Activated CD8-positive, alpha-beta memory T cell treated with anti-CD3 and anti-CD28 coated beads, Interleukin-2, amount 50 U/mL, for 1 hour (primary cell): ENCODE data around the gene UBE2E3.
"Not testable (repeated sequence)": the region's sequence is repeated elsewhere in the genome, so short reads cannot be mapped to it uniquely, and the experiment has no call there.

Experiments used
- DNase-seq: peaks from one replicate; pipeline ENCODE4 v3.0.0-alpha.2; 2020; ENCODE audit errors: extremely low read depth

Gene UBE2E3

DNA sequence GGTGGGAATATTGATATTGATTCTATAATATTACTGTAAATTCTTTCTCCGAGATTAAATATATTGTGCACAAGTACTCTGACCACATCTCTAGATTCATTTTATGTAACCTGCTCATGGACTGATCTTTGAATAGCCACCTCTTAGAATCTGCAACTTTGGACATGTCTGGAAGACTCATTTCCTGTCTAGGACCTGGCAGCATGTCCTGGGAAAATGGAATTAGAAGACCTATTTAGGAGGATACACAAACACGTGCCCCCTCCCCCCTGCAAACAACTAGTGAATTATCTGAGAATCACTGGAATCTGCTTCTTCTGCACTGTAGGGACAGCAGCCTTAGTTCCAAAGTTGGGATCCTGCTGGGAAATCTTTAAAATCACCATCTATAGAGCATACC is 94.1 kb downstream of the UBE2E3 start:
- no peak for DNase-seq

DNA sequence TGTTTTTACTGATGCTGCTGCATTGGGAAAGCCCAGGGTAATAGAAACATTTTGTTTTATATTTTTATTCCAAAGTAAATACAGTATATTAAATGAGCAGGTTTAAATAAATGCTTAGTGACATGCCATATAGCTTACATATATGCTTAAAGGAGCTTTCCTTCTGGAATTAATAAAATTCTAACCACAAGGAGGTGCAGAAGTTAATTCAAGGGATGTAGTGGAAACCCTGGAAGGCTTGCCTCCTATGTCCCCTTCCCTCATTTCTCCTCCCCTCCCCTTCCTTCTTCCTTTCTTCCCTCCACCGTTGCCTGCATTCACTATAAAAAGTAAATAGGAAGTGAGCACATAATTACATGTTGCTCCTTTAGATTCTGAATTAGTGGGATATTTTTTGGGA is 96.3 kb downstream of the UBE2E3 start:
- no peak for DNase-seq

DNA sequence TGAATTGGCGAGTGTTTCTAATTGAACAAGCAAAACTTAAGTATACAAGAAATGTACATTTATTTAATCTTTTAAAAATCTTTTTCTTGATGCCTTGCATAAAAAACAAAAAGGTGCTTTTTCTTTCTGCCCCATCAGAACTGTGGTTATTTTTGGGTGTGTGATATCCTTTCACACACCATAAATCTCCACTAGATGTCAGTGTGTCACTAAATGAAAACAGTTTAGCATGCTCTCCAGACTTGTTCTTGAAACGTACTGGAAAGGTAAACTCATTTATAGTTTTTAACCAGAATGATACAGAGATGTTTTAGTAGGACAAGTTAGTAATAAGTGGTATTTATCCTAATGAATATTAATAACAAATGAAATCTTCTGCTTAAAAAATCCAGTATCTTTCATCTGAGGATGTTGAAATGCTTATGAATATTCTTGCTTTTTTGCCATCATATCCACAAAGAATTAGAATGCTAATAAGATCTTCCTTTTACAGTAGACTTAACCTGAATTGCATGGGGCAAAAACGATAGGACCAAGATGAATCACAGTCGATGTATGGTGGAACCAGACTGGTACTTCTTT is 96.8 kb downstream of the UBE2E3 start:
- peak; percentile 1 for DNase-seq

DNA sequence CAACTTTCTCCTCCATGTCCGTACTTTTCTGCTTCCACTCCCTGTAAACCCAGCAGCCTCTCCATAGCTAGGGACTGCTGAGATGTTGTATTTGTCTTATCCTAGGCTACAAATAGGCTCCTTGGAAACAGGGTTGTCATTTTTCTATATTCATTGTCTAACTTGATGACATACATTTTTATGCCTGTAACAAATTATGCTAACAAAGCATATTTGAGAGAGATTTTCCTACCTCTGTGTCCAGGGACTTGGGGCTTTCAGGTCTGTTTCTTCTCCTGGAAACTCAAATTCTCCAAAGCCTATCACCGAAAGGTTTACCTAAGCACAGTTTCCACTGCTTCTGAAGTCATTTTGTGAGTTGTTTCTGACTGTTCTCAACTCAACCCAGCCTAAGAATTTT is 102.7 kb downstream of the UBE2E3 start:
- no peak for DNase-seq

DNA sequence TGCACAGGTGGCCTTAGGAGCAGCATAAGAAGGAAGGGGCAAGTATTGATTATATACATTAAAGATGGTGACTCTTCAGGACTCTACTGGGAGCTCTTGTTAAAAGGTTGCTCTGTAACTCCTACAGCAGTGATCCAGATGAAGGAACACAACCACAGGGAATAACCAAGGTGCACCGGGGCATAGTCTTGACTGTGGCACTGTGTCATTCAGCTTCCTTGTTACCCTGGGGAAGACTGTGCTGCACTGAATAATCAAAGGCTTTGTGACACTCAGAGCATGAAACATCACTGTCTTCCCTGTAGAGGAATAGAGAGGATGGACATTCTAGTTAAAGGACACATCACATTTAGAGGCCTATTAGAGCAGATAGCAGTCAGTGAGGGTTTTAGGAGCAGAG is 105.3 kb downstream of the UBE2E3 start:
- DNase-seq = no peak

DNA sequence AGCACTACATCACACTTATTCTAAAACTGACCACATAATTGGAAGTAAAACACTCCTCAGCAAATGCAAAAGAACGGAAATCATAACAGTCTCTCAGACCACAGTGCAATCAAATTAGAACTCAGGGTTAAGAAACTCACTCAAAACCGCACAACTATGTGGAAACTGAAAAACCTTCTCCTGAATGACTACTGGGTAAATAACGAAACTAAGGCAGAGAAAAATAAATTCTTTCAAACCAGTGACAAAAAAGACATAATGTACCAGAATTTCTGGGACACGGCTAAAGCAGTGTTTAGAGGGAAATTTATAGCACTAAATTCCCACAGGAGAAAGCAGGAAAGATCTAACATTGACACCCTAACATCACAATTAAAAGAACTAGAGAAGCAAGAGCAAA is 111.5 kb downstream of the UBE2E3 start:
- not testable (repeated sequence) for DNase-seq

DNA sequence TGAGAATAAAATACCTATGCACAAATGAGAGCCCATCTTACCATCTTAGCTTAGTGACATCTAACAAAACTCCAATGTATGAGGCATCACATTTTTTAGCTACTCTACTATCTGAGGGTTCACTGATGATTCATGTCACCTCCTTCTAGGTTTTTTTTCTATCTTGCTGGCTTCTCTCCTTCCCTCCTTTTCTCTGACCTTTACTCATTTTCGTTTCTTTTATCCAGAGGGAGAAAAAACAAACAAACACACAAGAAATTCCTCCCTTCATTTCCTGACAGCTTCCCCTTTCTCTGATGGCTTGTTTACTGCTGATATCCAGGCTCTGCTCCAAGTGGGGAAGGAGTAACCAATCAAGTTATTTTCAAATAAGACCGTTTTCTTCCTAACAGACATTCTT is 115.1 kb downstream of the UBE2E3 start:
- no peak for DNase-seq

DNA sequence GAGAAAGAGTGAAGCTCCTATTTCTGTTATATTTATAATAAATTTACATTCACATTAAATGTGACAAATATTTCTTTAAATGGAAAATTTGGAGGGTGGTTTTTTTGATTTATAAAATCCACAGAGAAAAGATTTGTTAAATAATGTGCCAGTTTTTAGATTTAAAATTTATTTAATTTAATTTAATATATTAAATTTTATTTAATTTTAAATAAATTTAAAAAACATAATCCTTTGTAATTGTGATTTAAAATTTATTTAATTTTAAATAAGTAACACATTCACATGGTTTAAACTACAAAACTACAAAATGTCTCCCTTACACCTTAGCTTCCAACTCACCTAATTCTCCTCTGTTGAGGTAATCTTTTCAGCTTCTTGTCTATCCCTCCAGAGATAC is 123.3 kb downstream of the UBE2E3 start:
- DNase-seq = no peak

DNA sequence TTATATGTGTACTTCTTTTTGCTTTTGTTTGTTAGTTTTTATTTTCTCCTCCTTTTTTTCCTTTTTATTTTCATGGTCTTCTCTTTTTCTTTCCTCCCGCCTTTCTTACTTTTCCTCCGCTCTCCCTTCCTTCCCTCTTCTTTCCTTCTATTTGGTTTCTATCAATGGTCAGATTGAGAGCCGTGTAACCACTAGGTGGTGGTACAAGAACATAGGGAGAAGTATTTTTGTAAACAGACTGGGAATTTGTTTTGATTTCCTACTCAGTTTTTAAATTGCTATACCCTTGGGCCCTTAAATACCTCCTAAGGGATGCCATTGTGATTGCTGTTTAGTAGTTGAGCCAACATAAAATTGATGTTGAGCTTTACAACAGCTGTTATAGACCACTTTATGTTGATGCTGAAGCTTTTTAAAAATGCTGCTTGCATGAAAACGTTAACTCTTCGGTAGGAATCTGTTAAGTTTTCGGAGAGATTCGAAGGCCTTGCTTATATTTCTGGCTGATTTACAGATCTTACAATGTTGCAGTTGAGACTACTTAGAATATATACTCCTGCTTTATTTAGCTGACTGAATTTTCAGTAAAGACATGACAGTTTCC is 124.2 kb downstream of the UBE2E3 start:
- DNase-seq = no peak

DNA sequence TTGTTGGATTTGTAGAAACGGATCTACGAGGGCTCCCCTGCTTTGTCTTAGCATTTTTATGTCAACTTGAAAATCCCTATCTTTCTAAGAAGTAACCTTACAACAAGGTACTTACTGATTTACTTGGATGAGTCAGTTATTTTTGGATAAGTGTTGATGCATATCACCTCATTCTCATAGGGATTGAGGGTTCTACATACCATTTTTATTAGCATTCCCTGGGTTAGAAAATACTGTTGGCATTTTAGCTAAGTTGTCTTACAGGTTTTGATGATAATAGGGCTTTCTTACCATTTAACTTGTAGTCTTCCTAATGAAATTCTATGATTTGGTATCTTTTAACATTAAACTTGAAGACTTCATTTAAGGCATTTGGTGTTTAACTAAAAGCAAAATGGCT is 125.2 kb downstream of the UBE2E3 start:
- DNase-seq = no peak

DNA sequence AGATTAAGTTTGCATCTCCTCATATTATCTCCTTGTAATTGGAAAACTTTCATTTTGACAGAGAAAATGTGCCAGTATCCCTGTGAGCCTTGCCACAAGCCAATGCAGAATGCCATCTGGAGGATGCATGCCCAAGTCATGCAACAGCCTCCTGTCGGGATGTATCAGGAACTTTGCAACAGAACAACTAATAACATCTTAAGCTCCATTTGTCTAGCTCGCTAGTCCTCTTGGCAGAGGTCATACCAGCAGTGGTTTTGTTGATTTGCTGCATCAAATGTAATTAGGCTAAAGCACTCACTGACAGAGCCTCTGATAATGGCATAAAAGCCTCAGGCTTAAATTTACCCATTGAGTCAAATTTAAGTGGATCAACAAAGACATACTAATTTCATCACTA is 125.8 kb downstream of the UBE2E3 start:
- no peak for DNase-seq

DNA sequence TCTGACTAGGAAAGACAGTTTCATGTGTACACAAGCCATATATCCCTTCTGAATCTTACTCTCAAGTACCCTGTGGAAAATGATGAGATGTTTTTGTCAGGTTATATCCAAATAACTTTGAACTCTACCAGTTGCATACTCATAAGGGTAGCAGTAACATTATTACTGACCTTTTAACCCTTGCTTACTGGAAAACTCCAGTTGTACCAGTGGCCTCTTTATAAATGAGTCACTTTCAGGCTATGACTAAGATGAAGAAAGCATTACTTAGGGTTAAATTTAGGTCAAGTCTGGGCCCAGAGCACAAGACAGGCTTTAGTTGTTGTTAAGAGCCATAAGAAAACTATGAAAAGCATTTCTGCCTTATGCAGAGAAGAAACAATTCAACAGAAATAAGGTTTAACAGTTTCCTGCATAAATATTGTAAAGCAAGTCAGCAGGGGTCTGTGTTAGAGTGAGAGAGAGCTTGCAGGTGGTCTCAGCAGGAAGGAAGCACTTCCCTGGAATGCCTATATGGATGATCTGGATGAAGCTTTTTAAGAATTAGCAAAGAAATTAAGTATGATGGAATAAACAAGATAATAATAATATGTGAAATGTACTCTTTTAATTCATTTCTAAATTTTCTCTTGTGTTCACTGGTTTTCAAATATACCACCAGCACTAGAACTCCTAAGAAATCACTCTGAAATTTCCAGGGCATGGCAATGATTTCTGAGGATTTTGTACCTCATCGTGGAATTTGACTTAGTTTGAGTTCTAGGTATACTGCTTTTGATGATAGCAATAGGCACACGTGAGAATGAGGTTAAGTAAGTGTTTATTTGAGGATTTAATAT is 126.6 kb downstream of the UBE2E3 start:
- DNase-seq = no peak

DNA sequence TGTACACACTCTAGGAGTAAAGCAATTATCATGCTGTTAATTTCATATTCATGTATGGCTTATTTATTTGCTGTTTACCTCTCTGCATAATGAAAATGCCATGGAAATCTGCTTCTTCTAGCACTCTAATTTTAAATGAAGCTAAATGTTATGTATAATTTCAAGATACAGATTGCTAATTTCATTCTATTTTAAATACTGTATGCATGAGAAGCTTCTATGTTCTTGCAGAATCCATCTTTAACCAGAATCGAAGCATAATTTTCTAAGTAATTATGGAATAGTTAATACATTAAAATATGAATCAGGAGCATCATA is 127.2 kb downstream of the UBE2E3 start:
- DNase-seq = no peak

DNA sequence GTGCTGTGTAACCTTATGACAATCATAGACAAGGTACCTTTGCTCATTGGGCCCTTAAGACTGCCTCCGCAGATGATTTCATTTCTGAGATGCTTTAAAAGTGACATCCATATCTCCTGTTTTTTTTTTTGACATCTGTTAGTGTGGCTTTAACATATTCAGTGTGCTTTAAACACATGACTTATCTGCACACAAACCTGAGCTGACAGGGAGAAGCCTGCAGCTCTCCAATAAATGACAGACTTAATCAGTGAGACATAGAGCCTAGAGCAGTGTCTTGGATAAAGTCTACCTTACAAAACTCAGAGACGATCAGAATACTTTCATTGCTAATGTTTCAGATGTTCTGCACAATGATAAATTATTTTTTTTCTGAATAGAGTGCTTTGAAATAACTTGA is 130.7 kb downstream of the UBE2E3 start:
- no peak for DNase-seq

DNA sequence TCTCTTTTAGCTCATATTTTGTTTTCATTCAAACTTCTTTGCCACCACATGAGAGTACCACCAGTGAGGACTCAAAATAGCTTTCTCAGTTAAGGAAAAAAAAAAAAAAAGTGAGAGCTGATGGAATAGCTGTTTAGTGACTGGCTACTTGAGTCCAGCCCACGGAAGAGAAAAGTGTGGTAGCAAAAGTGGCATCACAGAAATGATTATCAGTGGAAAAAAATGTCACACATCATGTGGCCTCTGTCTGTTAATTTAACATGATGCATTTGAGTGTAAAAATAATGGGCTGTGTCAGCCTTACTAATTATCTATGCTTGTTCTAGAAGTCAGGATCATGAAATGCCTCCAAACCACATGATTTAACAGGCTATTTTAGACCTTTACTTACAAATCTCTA is 132.5 kb downstream of the UBE2E3 start:
- DNase-seq = no peak
